K562 (cell line): ENCODE data around the gene SLBP. TPM values are rescaled to one million over a fixed set of nuclear protein-coding genes. Genes with fewer than 3 reads are reported as not detected.

Experiments
- ATAC-seq: fragments of 200-7000 bp; cut with Tn5 transposase; 3 replicates; pipeline ENCODE4 v1.9.1; 2020; ENCODE audit warnings: moderate library complexity
- BruUV-seq: library from RNA; stranded (reverse); fragments of 400-500 nt; replicated peaks from 2 replicates; lab custom pipeline; 2021; lab: Mats Ljungman, UMichigan
- CTCF ChIA-PET: fragments of 300-600 bp; formaldehyde crosslinking; extraction: SDS; loops from one replicate; lab custom pipeline; 2021; ENCODE audit warnings: low intra/inter-chr PET ratio; lab: Yijun Ruan, JAX
- POLR2A ChIA-PET: fragments of 300-600, 350-650 bp; sonication (Branson Sonifier 250); formaldehyde crosslinking; extraction: SDS; loops from one replicate; lab custom pipeline; 2021; ENCODE audit warnings: antibody characterized with exemption, inconsistent platforms; lab: Yijun Ruan, JAX
- DNase-seq, 4 experiments: peaks; one replicate each; pipeline versions ENCODE4 v3.0.0 to v3.0.0-alpha.2; 2011 to 2018; ENCODE audit warnings: low spot score in 3 of 4, mixed read lengths in 3 of 4; ENCODE audit errors: extremely low read depth in 1 of 4
- FAIRE-seq: peaks from 2 replicates; lab custom pipeline; 2011; peaks lifted over from hg19 to GRCh38; lab: Jason Lieb, UNC
- H2AFZ ChIP-seq: 2 replicates; pipeline ENCODE4 v1.6.0; 2011; ENCODE audit warnings: low read depth, low read length, control low read depth, inconsistent platforms
- H3K27ac ChIP-seq: fragments of 200-600 bp; 3 replicates; pipeline ENCODE4 v1.8.0; 2011; ENCODE audit warnings: low read depth, mild to moderate bottlenecking, control low read depth, inconsistent platforms, low read length, moderate library complexity, mixed read lengths; ENCODE audit errors: extremely low read depth
- H3K27me3 ChIP-seq, 2 experiments: fragments of 300-600 bp in 1 of 2; 2 replicates in 1 of 2; 3 replicates in 1 of 2; pipeline versions ENCODE4 v1.6.0 to v1.8.0; 2011; ENCODE audit warnings: inconsistent platforms in 2 of 2, low read length in 2 of 2, mild to moderate bottlenecking in 1 of 2, mixed read lengths in 1 of 2, moderate library complexity in 1 of 2; ENCODE audit not compliant: control insufficient read depth in 2 of 2, insufficient read depth in 2 of 2
- H3K36me3 ChIP-seq: fragments of 300-600 bp; 3 replicates; pipeline ENCODE4 v1.8.0; 2011; ENCODE audit warnings: mild to moderate bottlenecking, low read length, inconsistent platforms; ENCODE audit not compliant: control insufficient read depth, insufficient read depth
- H3K4me1 ChIP-seq, 2 experiments: fragments of 200-600 bp in 1 of 2; replicated peaks in 1 of 2; 2 replicates in 1 of 2; 3 replicates in 1 of 2; pipeline versions ENCODE4 v1.5.1 to v1.8.0; 2011; ENCODE audit warnings: inconsistent platforms in 2 of 2, low read length in 2 of 2, mild to moderate bottlenecking in 1 of 2, mixed read lengths in 1 of 2, moderate library complexity in 1 of 2; ENCODE audit not compliant: control insufficient read depth in 2 of 2, insufficient read depth in 2 of 2
- H3K4me2 ChIP-seq: 2 replicates; pipeline ENCODE4 v1.6.1; 2011; ENCODE audit warnings: low read length, control low read depth, inconsistent platforms, mixed read lengths; ENCODE audit not compliant: insufficient read depth
- H3K4me3 ChIP-seq: fragments of 200-600 bp; sonication (generic), shearing (Covaris generic); 2 replicates; pipeline ENCODE4 v1.5.1; 2016; ENCODE audit warnings: control low read depth, inconsistent platforms
- H3K79me2 ChIP-seq: fragments of 200-600 bp; 3 replicates; pipeline ENCODE4 v1.8.0; 2011; ENCODE audit warnings: low read length, inconsistent platforms; ENCODE audit not compliant: control insufficient read depth, insufficient read depth
- H3K9ac ChIP-seq, 2 experiments: 2 replicates each; pipeline versions ENCODE4 v1.6.0 to v1.6.1; 2011; ENCODE audit warnings: low read depth in 2 of 2, low read length in 2 of 2, control low read depth in 1 of 2, inconsistent platforms in 1 of 2, mild to moderate bottlenecking in 1 of 2, mixed read lengths in 1 of 2; ENCODE audit not compliant: insufficient read depth in 1 of 2
- H3K9me1 ChIP-seq: one replicate; pipeline ENCODE4 v1.6.0; 2011; ENCODE audit warnings: inconsistent platforms, mild to moderate bottlenecking, low read length, moderate library complexity; ENCODE audit not compliant: control insufficient read depth, insufficient read depth
- H3K9me3 ChIP-seq: replicated peaks from 2 replicates; pipeline ENCODE4 v1.5.1; 2011; ENCODE audit warnings: low read depth, low read length, inconsistent platforms; ENCODE audit not compliant: control insufficient read depth, insufficient read depth
- H4K20me1 ChIP-seq: replicated peaks from 2 replicates; pipeline ENCODE4 v1.6.1; 2011; ENCODE audit warnings: low read length, inconsistent platforms, mixed read lengths; ENCODE audit not compliant: control insufficient read depth, insufficient read depth
- NR2F6 ChIP-seq: fragments of 450-650 bp; formaldehyde crosslinking; IDR thresholded peaks from 2 replicates; pipeline ENCODE4 v1.4.0; 2020; ENCODE audit warnings: mild to moderate bottlenecking
- WGBS: fragments of 100-300 bp; shearing (Covaris generic); methylation state at CpG from one replicate; pipeline ENCODE4 v1.1.6; 2016; ENCODE audit warnings: low coverage, mixed read lengths; ENCODE audit not compliant: insufficient coverage; ENCODE audit errors: missing lambda C conversion rate; 5-methylcytosine and 5-hydroxymethylcytosine counted together
- in situ Hi-C: fragments of 300-500 bp; cut with MboI; formaldehyde crosslinking; loops from 4 replicates; pipeline ENCODE4 v1.15.0; 2018; ENCODE audit warnings: inconsistent platforms, mixed read lengths
- intact Hi-C: fragments of 100-400 bp; cut with micrococcal nuclease; formaldehyde crosslinking; loops from 2 replicates; pipeline ENCODE4 v1.14.2; 2022
- polyA plus RNA-seq, 8 experiments: library from polyadenylated mRNA; depleted of rRNA in 4 of 8; stranded (reverse) in 5 of 8; unstranded in 3 of 8; fragments of >200 nt; fragmentation: Nextera tagmentation in 2 of 8; fragmentation: Illumina TruSeq in 1 of 8; extraction: Ambion mirVana in 2 of 8; extraction: Trizol in 1 of 8; gene quantifications; 2 replicates each; pipeline versions ENCODE4 v1.2.1 to v1.2.3, GENCODE V29; 2011 to 2014; ENCODE audit warnings: inconsistent platforms in 1 of 8, missing spikeins in 1 of 8
- total RNA-seq, 7 experiments: library from RNA; depleted of rRNA in 6 of 7; stranded (reverse); fragments of >200 nt in 6 of 7; fragmentation: Illumina TruSeq in 2 of 7; extraction: Trizol in 2 of 7; gene quantifications; 2 replicates each; pipeline versions ENCODE4 v1.2.1 to v1.2.3, GENCODE V29; 2011 to 2021; ENCODE audit warnings: low replicate concordance in 1 of 7
- TF ChIP-seq, protein P1 (sequence below): sonication (generic); formaldehyde crosslinking; IDR thresholded peaks from 2 replicates; pipeline ENCODE4 v1.8.1; 2023; ENCODE audit warnings: mild to moderate bottlenecking, missing genetic modification reagents

SLBP gene
- total and polyA plus RNA-seq, 9 of the 15 experiments (the other 6 are each of a cell fraction or from before 2014, with no cell fraction given): 49.4 to 221 (median 162) TPM

- Histone ChIP-seq H3K9me3 (no peaks in the 10 kb centered on the region), H3K27me3 (no peaks in the 10 kb centered on the region), H3K4me1 (peaks cover 23 to 94% of the 10 kb centered on the region in 2 experiments), H4K20me1 (no peaks in the 10 kb centered on the region), H3K4me3 (no peak overlapping the region), H2AFZ (no peak overlapping the region; the same call in 1 of the 2 replicates), H3K27ac (no peak overlapping the region), H3K9ac (peak overlapping the region in 1 of 2 experiments; percentile 78; a peak in 2 of 4 replicates), H3K4me2 (no peak overlapping the region), H3K79me2 (no peaks in the 10 kb centered on the region), H3K36me3 (no peaks in the 10 kb centered on the region), H3K9me1 (peaks cover 5% of the 10 kb centered on the region)
- ATAC-seq (no peak), FAIRE-seq (no peak), DNase-seq (no peak)
- 63% methylated on average over 18 of the region's 31 CpGs for WGBS
- intact Hi-C loops: no loop called here
- ChIA-PET CTCF (no interaction called here), POLR2A (interaction anchor here (0.9 to 2.0 kb wide), 3 partner anchors 23 to 57 kb away, joined by 3 to 5 read pairs (median 3); no protein-coding TSS in a partner anchor)
- TF ChIP-seq, protein P1, sequence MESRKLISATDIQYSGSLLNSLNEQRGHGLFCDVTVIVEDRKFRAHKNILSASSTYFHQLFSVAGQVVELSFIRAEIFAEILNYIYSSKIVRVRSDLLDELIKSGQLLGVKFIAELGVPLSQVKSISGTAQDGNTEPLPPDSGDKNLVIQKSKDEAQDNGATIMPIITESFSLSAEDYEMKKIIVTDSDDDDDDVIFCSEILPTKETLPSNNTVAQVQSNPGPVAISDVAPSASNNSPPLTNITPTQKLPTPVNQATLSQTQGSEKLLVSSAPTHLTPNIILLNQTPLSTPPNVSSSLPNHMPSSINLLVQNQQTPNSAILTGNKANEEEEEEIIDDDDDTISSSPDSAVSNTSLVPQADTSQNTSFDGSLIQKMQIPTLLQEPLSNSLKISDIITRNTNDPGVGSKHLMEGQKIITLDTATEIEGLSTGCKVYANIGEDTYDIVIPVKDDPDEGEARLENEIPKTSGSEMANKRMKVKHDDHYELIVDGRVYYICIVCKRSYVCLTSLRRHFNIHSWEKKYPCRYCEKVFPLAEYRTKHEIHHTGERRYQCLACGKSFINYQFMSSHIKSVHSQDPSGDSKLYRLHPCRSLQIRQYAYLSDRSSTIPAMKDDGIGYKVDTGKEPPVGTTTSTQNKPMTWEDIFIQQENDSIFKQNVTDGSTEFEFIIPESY: peak; percentile 47; the same call in 1 of the 2 replicates
- no peak for TF ChIP-seq NR2F6
- in situ Hi-C loops: no loop called here
- no TSS peak for BruUV-seq
These were observed 39.2 kb upstream of the SLBP start for GRCh38 chr4:1751155-1751918.
